Measurements from ENCODE around the gene WLS. TPM values are rescaled to one million over a fixed set of nuclear protein-coding genes. Genes with fewer than 3 reads are reported as not detected.

Gene WLS
- polyA plus RNA-seq, 1 donor from 2014 or later = 8.8 TPM

DNA sequence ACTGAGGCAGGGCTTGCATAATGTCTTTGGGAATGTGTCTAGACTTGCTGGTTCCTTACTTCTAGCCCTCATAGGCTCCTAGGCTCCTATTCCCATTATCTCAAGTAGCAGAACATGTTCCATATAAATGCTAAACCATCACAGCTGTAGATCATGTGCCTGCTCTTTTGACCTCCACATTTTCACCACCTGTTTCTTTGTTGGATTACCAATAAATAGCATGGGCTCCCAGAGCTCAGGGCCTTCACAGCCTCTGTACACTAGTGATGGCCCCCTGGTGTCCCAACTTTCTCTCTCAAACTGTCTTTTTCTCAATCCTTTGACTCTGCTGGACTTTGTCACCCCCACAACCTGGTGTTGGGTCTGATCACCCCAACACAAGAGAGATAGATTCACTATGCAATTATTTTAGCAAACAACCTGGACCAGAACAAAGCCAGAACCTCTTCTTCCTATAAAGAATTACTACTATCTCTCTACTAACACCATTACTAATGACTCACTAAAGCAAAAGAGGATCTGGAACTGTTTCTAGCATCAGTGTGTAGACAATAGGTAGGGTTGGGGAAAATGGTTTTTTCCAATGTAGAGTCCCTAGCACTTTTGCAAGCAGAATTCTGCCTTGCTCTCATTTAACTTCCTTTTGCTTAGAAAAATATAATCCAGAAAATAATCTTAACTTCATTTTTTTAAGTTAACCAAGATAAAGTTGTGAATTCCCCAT, 51.7 kb downstream of the WLS start:
- Histone ChIP-seq H3K36me3 (ENCODE audit: insufficient read depth, low read length) (no peaks in the 10 kb centered on the region), H2AFZ (ENCODE audit: low read depth, low read length) (no peak overlapping the region), H4K20me1 (ENCODE audit: insufficient read depth) (no peaks in the 10 kb centered on the region), H3F3A (ENCODE audit: insufficient read depth, low read length, poor library complexity, severe bottlenecking) (no peaks in the 10 kb centered on the region), H3K27me3 (ENCODE audit: insufficient read depth, low read depth, low read length) (no peaks in the 10 kb centered on the region), H3K79me2 (replicated peaks; ENCODE audit: insufficient read depth, low read length) (no peaks in the 10 kb centered on the region), H3K27ac (ENCODE audit: low read length) (no peak overlapping the region), H3K4me3 (ENCODE audit: low read length) (no peak overlapping the region), H3K4me2 (ENCODE audit: low read length) (no peak overlapping the region), H3K9me3 (ENCODE audit: low read length) (no peaks in the 10 kb centered on the region), H3K9me2 (ENCODE audit: insufficient read depth, low read length) (no peaks in the 10 kb centered on the region), H3K9ac (ENCODE audit: low read length) (no peak overlapping the region)
- TF ChIP-seq, protein P1, sequence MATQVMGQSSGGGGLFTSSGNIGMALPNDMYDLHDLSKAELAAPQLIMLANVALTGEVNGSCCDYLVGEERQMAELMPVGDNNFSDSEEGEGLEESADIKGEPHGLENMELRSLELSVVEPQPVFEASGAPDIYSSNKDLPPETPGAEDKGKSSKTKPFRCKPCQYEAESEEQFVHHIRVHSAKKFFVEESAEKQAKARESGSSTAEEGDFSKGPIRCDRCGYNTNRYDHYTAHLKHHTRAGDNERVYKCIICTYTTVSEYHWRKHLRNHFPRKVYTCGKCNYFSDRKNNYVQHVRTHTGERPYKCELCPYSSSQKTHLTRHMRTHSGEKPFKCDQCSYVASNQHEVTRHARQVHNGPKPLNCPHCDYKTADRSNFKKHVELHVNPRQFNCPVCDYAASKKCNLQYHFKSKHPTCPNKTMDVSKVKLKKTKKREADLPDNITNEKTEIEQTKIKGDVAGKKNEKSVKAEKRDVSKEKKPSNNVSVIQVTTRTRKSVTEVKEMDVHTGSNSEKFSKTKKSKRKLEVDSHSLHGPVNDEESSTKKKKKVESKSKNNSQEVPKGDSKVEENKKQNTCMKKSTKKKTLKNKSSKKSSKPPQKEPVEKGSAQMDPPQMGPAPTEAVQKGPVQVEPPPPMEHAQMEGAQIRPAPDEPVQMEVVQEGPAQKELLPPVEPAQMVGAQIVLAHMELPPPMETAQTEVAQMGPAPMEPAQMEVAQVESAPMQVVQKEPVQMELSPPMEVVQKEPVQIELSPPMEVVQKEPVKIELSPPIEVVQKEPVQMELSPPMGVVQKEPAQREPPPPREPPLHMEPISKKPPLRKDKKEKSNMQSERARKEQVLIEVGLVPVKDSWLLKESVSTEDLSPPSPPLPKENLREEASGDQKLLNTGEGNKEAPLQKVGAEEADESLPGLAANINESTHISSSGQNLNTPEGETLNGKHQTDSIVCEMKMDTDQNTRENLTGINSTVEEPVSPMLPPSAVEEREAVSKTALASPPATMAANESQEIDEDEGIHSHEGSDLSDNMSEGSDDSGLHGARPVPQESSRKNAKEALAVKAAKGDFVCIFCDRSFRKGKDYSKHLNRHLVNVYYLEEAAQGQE (IDR thresholded peaks at IDR 0.05; ENCODE audit: borderline replicate concordance) = no peak
- TF ChIP-seq POLR2AphosphoS5 (IDR thresholded peaks at IDR 0.05) = no peak
- no peak for TF ChIP-seq TAF1 (IDR thresholded peaks at IDR 0.05; ENCODE audit: low read depth)
- no peak for TF ChIP-seq MXI1 (conservative IDR thresholded peaks at IDR 0.05; ENCODE audit: poor library complexity, severe bottlenecking)
- no peak for TF ChIP-seq SMC3 (conservative IDR thresholded peaks at IDR 0.05; ENCODE audit: poor library complexity)
- TF ChIP-seq, protein P2, sequence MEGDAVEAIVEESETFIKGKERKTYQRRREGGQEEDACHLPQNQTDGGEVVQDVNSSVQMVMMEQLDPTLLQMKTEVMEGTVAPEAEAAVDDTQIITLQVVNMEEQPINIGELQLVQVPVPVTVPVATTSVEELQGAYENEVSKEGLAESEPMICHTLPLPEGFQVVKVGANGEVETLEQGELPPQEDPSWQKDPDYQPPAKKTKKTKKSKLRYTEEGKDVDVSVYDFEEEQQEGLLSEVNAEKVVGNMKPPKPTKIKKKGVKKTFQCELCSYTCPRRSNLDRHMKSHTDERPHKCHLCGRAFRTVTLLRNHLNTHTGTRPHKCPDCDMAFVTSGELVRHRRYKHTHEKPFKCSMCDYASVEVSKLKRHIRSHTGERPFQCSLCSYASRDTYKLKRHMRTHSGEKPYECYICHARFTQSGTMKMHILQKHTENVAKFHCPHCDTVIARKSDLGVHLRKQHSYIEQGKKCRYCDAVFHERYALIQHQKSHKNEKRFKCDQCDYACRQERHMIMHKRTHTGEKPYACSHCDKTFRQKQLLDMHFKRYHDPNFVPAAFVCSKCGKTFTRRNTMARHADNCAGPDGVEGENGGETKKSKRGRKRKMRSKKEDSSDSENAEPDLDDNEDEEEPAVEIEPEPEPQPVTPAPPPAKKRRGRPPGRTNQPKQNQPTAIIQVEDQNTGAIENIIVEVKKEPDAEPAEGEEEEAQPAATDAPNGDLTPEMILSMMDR (IDR thresholded peaks at IDR 0.05; ENCODE audit: poor library complexity, severe bottlenecking) = no peak
- no peak for TF ChIP-seq EP300 (conservative IDR thresholded peaks at IDR 0.05; ENCODE audit: poor library complexity, severe bottlenecking)
- TF ChIP-seq RAD21 (conservative IDR thresholded peaks at IDR 0.05) = no peak
- no peak for TF ChIP-seq EZH2 (IDR thresholded peaks at IDR 0.05; ENCODE audit: borderline replicate concordance, insufficient read depth, low read length, poor library complexity, severe bottlenecking)

DNA sequence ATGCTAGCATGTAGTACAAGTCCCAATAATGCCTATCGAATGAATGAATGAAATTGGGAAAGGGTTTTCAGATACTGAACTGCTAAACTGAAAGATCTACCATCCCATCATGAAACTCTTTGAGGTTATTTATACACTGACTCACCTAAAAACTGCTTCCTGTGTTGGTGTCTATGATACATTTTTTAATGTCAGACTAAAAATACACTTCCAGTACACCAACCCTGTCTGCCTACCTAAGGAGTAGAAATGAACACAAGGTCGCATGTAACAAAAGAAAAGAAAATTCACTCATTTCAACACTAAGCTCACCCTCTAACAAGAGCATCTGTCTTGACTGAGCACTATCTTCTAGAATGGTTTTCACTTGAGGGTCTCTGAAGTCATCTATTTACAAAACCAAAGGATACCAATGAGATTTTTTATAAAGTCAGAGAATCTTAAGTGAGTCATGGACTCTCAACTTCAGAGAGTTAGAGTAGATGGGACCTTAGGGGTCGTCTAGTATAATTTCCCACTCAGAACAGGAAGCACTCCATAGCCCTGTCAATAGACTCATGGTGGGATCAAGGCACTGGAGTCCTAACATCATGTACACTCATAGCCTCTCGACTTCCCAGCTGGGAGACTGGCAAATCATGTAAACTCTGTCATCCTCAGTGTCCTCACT, 53.4 kb downstream of the WLS start:
- no peak overlapping the region for H3K4me2 ChIP-seq (ENCODE audit: low read length)

More for the DNA sequence above, 53.4 kb downstream of the WLS start:
- Histone ChIP-seq H3K9me3 (ENCODE audit: low read length) (no peaks in the 10 kb centered on the region), H3K9ac (ENCODE audit: low read length) (no peak overlapping the region), H2AFZ (ENCODE audit: low read depth, low read length) (no peak overlapping the region), H3F3A (ENCODE audit: insufficient read depth, low read length, poor library complexity, severe bottlenecking) (peaks cover 2% of the 10 kb centered on the region), H3K27me3 (ENCODE audit: insufficient read depth, low read depth, low read length) (no peaks in the 10 kb centered on the region), H3K79me2 (replicated peaks; ENCODE audit: insufficient read depth, low read length) (no peaks in the 10 kb centered on the region), H3K27ac (ENCODE audit: low read length) (no peak overlapping the region), H3K36me3 (ENCODE audit: insufficient read depth, low read length) (no peaks in the 10 kb centered on the region), H3K9me2 (ENCODE audit: insufficient read depth, low read length) (no peaks in the 10 kb centered on the region), H3K4me3 (ENCODE audit: low read length) (no peak overlapping the region), H4K20me1 (ENCODE audit: insufficient read depth) (no peaks in the 10 kb centered on the region)
- TF ChIP-seq MXI1 (conservative IDR thresholded peaks at IDR 0.05; ENCODE audit: poor library complexity, severe bottlenecking) (no peak), EP300 (conservative IDR thresholded peaks at IDR 0.05; ENCODE audit: poor library complexity, severe bottlenecking) (no peak), POLR2AphosphoS5 (IDR thresholded peaks at IDR 0.05) (no peak), RAD21 (conservative IDR thresholded peaks at IDR 0.05) (no peak)

All from neural cell (in vitro differentiated cells).